OCI-LY1 (cell line): ENCODE results near the gene C6orf141.

ENCODE experiments used
- EZH2 ChIP-seq: fragments of 200-600 bp; sonication (generic), shearing (Covaris generic); IDR thresholded peaks from 2 replicates; pipeline ENCODE4 v1.8.0; 2017; ENCODE audit warnings: borderline replicate concordance, mixed run types, mild to moderate bottlenecking, antibody characterized with exemption, low read length, moderate library complexity, mixed read lengths
- TF ChIP-seq, protein P1 (sequence below): fragments of 200-600 bp; sonication (generic), shearing (Covaris generic); IDR thresholded peaks from 2 replicates; pipeline ENCODE4 v1.5.1; 2017; ENCODE audit warnings: mild to moderate bottlenecking, antibody characterized with exemption, low read length, moderate library complexity, mixed read lengths

DNA sequence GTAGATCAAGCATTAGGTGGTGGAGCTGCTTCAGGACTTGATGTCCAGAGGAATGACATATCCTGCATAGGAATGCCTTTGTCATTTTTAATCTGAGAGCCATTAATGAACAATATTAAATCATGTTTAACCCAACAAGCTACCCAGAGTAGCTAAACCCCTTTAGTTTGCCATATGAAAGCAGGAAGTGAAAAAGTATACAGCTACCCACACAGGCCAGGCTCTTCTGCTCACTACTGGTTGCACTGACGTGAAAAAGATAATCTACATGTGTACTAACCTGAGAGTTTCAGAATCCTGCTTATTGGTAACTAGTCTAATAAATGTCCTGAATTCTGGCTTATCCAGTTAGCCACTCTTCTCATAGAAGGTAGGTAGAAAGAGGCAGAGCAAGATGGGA, 30.8 kb upstream of the C6orf141 start:
- TF ChIP-seq, protein P1, sequence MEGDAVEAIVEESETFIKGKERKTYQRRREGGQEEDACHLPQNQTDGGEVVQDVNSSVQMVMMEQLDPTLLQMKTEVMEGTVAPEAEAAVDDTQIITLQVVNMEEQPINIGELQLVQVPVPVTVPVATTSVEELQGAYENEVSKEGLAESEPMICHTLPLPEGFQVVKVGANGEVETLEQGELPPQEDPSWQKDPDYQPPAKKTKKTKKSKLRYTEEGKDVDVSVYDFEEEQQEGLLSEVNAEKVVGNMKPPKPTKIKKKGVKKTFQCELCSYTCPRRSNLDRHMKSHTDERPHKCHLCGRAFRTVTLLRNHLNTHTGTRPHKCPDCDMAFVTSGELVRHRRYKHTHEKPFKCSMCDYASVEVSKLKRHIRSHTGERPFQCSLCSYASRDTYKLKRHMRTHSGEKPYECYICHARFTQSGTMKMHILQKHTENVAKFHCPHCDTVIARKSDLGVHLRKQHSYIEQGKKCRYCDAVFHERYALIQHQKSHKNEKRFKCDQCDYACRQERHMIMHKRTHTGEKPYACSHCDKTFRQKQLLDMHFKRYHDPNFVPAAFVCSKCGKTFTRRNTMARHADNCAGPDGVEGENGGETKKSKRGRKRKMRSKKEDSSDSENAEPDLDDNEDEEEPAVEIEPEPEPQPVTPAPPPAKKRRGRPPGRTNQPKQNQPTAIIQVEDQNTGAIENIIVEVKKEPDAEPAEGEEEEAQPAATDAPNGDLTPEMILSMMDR = no peak
- no peak for TF ChIP-seq EZH2
